GM12865 (cell line): ENCODE data around the gene GABRR1.

Source experiments
- DNase-seq: peaks from one replicate; pipeline ENCODE4 v3.0.0; 2010; ENCODE audit warnings: low read depth
- H3K4me3 ChIP-seq: 2 replicates; pipeline ENCODE4 v1.5.1; 2011; ENCODE audit warnings: mild to moderate bottlenecking, low read depth, low read length, control low read depth
- TF ChIP-seq, protein P1 (sequence below): IDR thresholded peaks from 2 replicates; pipeline ENCODE4 v1.5.1; 2011; ENCODE audit warnings: low read length, control low read depth, low read depth, inconsistent platforms; ENCODE audit not compliant: insufficient read depth; ENCODE audit errors: missing control alignments

Gene GABRR1

DNA sequence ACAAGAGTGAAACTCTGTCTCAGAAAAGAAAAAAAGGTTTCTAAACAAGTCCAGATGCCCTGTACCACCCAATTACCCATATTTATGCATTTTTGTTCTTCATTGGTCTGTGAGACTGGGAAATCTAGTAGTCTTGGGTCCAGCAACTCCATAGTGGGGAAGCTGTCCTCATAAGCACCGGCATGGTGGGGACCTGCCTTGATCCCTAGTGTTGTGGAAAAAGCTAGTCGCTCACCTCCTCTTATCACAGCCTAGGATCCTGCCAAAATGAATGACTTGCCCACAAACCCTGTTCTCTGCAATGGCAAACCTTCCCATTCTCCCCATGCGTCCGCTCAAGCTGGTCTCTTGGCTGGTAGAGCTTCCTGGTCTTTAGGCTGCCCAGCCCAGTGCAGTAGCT is 38.3 kb upstream of the GABRR1 start:
- DNase-seq: no peak
- H3K4me3 ChIP-seq: no peak overlapping the region
- TF ChIP-seq, protein P1, sequence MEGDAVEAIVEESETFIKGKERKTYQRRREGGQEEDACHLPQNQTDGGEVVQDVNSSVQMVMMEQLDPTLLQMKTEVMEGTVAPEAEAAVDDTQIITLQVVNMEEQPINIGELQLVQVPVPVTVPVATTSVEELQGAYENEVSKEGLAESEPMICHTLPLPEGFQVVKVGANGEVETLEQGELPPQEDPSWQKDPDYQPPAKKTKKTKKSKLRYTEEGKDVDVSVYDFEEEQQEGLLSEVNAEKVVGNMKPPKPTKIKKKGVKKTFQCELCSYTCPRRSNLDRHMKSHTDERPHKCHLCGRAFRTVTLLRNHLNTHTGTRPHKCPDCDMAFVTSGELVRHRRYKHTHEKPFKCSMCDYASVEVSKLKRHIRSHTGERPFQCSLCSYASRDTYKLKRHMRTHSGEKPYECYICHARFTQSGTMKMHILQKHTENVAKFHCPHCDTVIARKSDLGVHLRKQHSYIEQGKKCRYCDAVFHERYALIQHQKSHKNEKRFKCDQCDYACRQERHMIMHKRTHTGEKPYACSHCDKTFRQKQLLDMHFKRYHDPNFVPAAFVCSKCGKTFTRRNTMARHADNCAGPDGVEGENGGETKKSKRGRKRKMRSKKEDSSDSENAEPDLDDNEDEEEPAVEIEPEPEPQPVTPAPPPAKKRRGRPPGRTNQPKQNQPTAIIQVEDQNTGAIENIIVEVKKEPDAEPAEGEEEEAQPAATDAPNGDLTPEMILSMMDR: no peak

DNA sequence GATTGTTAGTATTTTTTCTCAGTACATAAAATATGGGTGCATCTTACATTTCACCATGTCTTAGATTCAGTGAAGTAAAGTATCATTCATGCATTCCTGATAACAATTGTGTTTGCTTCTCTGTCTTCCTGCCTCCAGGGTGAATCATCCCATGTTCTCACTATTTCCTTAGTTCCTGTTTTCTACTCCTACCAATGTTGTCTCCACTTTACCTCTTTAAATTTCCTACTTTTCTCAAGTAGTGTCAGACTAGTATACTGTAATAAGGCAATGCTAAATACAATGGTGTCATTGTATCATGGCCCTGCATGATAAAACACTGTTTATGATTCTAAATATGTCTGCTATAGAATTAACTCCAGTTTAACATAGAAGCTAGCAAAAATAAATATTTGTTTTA is 37.4 kb upstream of the GABRR1 start:
- TF ChIP-seq, protein P1: no peak
- no peak for DNase-seq
- no peak overlapping the region for H3K4me3 ChIP-seq

DNA sequence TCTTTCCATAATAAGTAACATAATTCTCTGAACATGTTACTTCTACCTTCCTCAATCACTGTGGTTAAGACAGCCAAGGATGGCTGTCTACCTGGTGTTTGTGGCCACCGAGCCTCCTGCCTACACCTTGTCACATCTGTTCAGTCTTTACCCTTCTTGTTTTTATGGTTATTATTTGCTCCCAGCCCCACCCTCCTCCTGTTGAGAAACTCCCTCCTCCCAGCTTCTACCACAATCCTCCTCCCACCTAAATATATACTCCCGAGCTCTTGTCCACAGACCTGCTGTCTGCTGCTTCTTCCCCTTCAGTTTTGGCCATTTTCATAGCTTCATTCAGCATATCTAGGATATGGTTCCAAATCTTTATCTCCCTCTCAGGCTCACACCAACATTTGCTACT is 35.7 kb upstream of the GABRR1 start:
- no peak overlapping the region for H3K4me3 ChIP-seq
- TF ChIP-seq, protein P1: no peak
- no peak for DNase-seq

DNA sequence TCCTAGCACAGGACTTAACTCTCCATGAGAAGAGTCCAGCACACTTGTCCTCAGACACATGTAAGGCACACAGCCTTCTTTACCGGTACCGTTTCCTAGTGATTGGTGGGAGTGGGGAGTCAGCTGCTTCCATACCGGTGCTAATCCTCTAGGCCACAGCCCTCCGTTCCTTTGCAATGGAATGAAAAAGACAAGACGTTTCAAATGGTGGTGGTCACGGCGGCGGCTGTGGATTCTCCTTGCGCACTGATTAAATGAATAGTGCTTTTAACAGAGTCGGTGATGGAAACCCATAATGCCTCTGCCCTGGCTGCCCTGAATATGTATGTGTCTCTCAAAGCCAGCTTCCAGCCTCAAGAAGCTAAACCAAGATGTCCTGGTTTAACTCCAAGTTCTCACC is 34.8 kb upstream of the GABRR1 start:
- no peak for DNase-seq
- H3K4me3 ChIP-seq: no peak overlapping the region
- TF ChIP-seq, protein P1: no peak

DNA sequence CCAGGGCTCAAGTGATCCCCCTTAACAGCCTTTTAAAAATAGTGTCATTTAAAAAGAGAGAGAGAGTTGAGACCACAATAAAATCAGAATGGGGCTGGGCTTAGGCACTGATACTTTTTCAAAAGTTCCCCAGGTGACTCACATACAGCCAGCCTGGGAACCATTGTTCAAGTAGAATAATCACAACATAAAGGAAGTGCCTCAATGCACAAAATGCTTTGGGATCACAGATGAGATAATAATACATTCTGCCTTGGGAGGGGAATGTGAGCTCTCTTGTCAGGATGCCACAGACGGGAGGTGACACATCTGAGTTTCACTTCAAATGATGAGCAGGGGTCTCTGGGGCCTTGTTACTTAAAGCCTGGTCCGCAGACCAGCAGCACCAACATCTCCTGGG is 34.0 kb upstream of the GABRR1 start:
- peak; percentile 21 for DNase-seq
- TF ChIP-seq, protein P1: no peak
- no peak overlapping the region for H3K4me3 ChIP-seq

DNA sequence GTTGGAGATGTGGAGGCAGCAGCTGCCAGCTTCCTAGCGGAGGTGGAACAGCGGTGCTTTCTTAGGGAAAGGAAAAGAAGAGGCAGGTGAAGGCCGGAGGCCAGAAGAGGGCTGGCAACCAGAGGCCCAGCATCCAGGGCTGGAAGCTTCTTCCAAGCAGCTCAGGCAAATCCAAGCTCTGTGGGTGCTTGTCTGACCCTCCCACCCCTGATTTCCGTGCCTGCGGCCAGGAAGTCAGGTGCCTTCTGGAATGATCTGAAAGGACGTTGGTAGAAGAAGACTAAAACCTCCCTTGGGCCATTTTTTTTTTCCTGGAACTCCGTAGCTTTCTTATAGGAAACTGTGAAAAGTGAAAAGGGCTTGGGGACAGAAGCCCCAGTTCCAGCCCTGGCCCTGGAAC is 33.1 kb upstream of the GABRR1 start:
- no peak overlapping the region for H3K4me3 ChIP-seq
- DNase-seq: no peak
- TF ChIP-seq, protein P1: no peak

DNA sequence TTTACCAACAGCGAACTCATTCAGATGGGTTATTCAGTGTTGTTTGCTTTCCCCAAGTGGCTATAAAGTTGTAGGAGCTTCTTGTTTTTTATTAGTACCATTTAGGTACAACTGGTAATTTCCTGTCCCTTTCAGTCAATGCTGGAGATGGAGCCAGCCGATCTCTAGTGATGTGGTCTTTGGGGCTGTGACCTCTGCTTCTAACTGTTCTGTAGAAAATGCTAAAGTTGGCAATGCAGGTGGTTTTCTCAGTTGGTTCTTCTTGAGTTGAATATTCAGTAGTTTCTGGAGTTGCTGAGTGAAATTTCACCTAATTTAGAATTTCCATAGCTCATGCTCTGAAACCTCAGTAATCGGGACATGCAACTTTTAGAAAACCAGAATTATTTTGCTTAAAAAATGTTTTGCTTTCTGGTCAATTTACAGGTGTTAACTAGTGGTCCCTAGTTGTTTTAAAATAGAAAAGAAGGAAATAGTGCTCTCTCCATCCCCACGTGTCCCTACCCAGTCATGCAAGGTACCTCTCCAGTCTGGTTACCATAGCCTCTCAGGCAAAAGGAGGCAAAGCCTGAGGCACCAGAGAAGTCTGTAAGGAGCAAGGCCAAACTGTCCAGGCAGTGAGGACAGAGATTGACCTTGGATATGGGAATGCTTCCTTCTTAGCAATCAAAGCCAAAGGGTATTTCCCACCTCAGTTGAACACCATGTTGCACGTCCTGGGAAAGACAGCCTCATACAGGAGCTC is 27.3 kb upstream of the GABRR1 start:
- TF ChIP-seq, protein P1: no peak
- H3K4me3 ChIP-seq: no peak overlapping the region
- DNase-seq: peak; percentile 60
